ENCODE results near the gene FBXO46.

The FBXO46 gene, protein sequence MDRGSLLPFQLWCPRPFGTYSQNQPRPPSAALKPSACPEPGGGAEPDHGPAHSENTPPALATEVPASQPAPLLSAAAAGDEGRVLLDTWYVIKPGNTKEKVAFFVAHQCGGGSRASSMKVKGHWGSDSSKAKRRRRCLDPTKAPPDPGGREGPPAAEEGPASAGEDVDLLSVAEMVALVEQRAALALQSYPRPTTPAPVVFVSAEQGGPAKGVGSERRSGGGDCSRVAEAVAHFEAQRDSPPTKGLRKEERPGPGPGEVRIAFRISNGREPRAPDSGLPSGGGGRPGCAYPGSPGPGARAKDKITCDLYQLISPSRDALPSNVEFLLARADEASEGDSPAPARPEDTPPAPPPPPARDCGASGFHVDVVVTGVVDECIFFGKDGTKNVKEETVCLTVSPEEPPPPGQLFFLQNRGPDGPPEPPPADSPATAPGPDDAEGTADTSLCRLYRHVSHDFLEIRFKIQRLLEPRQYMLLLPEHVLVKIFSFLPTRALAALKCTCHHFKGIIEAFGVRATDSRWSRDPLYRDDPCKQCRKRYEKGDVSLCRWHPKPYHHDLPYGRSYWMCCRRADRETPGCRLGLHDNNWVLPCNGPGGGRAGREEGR

DNA sequence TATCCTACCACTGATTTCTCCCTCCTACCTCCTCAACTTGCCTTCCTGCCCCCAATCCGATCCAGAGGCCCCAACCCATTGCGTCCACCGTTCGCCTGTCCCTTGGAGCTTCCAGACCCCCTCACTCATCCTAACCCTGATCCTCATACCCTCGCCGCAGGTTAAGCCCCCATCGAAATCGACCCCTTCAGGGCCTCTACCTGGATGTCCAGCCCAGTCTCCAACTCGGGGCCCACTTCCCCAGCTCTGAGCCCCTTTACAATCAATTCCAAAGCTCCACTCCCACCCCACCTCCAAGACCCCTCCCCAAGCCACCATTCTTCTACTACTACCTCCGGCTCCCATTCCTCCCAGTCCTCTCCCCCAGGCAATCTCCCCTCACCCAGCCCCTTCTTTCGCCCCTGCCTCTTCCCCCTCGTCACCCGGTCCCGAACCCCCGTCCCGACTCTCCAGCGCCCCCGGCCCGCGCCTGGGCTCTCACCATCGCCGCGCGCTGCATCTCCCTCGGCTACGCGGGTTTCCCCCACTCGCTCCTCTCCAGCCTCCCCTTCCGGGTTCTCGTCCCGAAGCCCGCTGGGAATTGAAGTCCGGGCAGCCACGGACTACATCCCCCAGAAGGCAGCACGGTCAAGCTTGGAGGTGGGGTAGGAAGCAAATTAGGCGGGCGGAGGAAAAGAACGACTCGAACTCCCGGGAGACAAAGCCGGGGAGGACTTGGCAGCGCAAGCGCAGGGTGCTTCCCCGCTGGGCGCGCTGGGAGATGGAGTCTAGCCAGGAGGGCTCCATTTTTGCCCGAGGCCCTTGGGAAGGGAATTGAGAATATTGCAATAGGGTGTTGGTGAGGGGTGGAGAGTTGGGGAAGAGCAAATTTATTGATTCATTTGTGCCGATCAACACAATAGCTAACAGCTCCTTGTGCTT, at the start of gene FBXO46:
Gene FBXO46, minus strand, starts transcription at position 529 of the 921 bp plus-strand sequence. CDS start 17,401 bp downstream, outside the sequence.
- DNase-seq (ENCODE audit: low read depth in 3 of 3), result peak; percentile 78 to 91 (median 87)

DNA sequence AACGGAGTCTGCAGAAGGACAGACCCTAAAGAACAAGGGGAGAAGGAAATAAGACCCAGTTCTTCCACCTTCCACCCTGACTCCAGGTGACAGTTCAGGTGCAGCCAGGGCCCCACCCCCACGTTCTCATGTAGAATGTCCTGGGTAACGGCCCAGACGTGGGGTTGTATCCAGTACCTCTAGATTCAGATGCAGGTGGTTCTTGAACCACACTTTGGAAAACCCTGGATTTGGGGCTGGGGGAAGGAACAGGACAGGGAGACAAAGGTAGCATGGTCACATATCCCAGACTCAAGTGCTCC, 49.4 kb upstream of the FBXO46 start:
- no peak for DNase-seq (ENCODE audit: low read depth in 3 of 3)

DNA sequence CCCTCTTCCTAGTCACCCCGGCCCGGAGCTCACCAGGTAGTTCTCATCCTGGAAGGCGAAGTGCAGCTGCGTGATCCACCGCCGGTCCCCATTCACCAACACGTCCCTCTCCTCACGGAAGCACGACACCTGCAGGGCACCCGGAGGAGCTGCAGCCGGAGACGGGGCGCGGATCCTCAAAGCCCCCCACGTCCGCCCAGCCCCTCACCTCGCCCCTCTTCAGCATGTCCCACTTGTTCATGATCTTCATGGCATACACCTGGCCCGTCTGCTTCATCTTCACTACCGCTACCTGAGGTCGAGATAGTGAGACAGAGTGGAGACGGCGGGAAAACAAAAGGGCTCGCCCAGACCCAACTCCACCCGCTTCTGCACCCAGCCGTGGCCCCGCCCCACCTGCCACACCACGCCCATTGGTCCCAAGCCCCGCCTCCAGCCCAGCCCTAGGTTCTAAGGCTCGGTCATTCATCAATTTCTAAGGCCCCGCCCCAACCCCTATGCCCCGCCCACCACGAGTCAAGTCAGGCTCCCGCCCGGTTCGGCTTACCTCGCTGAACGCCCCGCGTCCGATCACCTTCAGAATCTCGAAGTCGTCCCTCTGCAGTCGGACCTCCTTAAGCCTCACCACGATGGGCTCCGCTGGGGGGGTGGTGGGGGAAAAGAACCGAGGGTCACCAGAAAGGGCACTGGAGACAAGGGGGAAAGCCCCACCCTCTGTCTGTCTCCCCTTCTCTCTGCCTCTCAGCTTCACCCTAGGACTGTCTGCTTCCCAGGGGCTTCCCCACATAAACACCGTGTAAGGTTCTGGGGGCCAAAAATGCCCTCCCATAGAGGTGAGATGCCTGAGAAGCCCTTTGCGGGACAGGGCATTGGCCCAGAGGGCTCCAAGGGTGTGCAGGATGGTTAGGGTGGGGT, 48.8 kb upstream of the FBXO46 start:
- peak; percentile 65 to 78 (median 71) for DNase-seq (ENCODE audit: low read depth in 3 of 3)

DNA sequence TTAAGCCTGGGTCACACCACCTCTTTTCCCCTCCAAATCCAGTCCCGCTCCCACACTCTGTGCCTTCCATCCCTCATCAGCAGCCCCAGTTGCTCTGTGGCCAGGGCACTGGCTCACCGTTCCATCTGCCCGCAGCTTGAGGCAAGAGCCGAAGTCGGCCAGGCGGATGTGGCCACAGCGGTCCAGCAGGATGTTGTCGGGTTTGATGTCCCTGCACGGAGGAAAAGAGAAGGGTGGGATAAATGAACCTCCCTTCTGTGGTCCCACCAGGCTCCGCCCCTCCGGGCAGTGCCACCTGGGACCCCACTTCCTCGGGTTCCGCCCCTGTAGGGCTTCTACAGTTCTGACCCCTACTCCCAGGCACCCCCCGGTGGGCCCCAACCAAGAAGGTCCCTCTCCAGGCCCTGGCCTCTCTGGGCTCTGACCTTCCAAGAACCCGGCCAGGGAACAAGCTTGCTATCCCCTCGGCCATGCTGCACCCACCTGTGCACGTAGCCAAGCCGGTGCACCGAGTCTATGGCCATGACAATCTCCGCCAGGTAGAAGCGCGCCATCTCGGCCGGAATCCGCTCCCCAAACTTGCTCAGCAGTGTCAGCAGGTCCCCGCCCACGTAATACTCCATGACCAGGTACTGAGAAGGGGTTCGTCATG, 47.4 kb upstream of the FBXO46 start:
- DNase-seq (ENCODE audit: low read depth in 3 of 3), result no peak

DNA sequence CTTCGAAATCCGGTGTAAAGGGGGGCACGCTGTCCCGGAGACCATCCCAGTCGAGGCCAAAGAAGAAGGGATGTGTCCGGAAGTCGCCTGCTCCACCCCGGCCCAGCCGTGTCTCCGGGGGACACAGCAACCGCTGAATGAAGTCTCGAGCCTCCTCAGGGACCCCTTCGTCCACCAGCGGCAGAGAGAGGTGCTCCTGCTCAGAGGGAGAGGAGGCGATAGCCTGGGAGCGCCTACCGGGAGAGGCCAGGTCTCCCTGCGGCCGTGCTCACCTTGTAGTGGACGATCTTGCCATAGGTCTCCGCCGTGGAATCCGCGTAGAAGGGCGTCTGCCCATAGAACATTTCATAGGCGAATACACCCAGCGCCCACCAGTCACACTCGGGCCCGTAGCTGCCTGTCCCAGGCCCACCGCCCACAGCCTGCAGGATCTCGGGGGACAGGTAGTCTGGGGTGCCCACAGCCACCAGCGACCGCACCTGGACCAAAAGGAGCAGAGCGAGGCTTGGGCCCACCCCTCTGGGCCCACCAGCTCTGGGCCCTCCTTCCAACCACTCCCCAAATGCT, 46.8 kb upstream of the FBXO46 start:
- no peak for DNase-seq (ENCODE audit: low read depth in 3 of 3)

DNA sequence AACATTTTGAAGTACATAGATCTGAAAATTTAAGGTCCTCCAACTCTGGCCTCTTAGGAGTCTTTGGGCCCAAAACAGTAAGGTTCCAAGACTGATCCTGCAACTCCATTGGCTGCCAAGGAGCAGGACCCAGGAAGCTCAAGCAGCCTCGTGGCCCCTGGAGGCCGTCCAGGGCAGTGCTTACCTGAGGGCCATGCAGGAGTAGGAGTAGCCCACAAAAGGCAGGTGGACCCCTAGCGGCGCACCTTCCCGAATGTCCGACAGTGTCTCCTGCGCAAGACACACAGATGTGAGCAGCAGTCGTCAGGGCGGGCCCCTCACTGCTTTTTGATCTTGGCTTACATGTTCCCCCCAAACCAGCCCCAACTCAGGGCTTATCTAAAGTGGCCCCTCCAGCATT, 44.1 kb upstream of the FBXO46 start:
- DNase-seq (ENCODE audit: low read depth in 3 of 3), result no peak

DNA sequence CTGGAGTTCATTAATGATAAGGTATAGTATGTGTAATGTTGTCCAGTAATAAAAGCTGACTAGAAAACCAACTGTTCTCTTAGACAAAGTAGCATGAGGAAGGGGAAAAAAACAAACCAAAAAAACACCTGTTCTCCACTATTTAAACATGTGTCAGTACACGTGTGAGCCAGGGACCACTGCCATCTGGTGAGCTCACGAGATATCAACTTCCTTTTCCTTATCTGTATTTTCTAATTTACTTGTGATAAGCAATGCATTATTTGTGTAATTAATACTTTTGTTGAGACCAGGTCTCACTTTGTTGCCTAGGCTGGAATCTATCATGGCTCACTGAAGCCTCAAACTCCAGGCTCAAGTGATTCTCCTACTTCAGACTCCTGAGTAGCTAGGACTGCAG, 42.7 kb upstream of the FBXO46 start:
- no peak for DNase-seq (ENCODE audit: low read depth in 3 of 3)

DNA sequence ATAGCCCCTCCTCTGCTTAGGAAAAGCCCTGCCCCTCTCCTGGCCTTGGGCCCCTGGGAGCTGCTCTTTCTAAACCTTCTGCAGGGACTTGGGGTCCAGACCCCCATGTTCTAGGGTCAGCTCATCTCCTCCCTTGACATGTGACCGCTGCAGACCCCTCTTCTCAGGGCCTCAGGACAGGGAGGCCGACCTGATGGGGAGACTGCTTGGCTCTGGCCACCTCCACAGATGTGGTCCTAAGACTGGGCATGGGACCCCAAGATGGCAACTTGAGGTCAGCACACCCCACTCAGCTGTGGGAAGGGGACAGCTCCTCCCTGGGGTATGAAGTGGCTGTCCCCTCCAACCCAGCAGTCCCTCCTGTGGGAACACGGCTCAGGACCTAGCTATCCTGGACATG, 42.2 kb upstream of the FBXO46 start:
- no peak for DNase-seq (ENCODE audit: low read depth in 3 of 3)

DNA sequence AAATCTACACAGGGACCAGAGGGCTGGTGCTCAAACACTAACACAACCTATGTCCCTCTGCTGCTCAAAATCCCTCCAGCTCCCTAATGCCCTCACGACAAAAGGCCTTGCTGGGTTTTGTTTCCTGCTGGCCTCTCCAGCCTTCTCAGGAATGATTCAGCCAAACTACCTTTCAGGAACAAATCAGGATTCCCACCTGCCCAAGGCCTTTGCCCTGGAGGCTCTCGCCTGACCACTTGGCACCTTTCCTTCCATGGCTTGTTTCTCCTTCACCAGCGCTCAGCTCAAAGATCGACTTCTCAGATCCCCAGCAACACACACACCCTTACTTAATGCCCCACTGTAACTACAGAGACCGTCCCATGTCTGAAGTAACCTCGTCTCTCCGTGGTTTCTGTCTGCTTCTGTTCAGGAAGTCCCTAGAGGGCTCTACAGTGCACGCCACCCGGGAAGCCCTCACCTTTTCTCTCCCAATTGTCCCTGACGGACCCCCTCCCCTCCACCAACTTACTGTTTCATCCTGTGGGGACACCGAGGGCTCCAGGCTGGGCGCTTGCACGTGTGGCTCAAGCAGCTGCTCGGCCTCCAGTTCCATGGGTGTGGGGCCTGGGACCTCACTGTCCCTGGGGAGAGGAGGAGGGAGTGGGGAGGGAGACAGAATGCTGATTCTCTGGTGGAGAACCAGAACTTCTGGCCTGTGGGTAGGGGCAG, 41.6 kb upstream of the FBXO46 start:
- DNase-seq (ENCODE audit: low read depth in 3 of 3), result no peak

DNA sequence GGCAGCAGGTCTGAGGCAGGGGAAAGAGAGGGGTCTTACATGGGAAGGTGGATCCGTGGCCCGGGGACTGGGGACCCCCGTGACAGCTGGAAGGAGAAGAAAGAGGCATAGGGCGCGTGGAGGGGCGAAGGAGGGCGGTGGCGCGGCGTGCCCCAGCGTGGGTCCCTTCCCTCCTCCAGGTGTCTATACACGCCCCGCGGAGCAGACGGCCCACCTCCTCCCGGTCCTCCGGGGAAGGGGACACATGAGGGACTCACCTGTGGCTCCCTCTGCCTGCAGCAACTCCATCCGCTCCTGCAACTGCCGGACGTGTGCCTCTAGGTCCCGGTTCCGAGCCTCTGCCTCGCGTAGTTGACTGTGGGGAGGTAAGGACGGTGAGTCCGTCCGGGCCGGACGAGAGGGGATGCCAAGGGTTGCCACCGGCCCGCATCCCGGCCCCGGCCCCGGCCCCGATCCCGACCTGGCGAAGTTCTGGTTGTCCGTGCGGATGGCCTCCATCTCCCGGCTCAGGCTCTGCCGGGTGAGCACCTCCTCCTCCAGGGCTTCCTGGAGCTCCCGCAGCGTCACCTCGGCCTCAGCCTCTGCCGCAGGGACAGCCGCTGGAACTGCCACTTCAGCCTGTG, 40.7 kb upstream of the FBXO46 start:
- DNase-seq (ENCODE audit: low read depth in 3 of 3), result no peak

DNA sequence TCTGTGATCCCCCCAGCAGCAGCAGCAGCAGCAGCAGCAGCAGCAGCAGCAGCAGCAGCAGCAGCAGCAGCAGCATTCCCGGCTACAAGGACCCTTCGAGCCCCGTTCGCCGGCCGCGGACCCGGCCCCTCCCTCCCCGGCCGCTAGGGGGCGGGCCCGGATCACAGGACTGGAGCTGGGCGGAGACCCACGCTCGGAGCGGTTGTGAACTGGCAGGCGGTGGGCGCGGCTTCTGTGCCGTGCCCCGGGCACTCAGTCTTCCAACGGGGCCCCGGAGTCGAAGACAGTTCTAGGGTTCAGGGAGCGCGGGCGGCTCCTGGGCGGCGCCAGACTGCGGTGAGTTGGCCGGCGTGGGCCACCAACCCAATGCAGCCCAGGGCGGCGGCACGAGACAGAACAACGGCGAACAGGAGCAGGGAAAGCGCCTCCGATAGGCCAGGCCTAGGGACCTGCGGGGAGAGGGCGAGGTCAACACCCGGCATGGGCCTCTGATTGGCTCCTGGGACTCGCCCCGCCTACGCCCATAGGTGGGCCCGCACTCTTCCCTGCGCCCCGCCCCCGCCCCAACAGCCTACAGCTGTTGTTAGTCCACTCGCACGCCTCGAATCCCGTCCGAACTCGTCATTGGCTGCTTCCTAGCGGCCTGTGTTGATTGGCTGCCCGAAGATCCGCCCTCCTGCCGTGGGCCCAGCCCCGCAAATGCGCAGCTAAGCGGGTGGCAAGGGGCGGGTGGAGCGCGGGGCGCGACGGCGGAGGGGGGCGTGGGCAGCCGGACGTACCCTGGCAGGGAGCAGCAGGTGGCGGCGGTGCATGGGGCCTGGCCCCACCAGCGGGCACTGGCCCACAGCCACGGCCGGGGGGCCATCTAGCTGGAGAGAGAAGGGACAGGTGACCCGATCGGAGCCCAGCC, 39.8 kb upstream of the FBXO46 start:
- peak; percentile 85 to 91 (median 87) for DNase-seq (ENCODE audit: low read depth in 3 of 3)

DNA sequence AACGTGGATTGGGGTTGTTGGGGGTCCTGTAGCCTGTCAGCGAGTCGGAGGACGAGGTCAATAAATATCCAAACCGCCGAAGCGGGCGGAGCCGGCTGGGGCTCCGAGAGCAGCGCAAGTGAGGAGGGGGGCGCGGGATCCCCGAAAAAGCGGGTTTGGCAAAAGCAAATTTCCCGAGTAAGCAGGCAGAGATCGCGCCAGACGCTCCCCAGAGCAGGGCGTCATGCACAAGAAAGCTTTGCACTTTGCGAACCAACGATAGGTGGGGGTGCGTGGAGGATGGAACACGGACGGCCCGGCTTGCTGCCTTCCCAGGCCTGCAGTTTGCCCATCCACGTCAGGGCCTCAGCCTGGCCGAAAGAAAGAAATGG, 39.1 kb upstream of the FBXO46 start:
- DNase-seq (ENCODE audit: low read depth in 3 of 3), result peak in 2 of 3 experiments; percentile 22 to 42

DNA sequence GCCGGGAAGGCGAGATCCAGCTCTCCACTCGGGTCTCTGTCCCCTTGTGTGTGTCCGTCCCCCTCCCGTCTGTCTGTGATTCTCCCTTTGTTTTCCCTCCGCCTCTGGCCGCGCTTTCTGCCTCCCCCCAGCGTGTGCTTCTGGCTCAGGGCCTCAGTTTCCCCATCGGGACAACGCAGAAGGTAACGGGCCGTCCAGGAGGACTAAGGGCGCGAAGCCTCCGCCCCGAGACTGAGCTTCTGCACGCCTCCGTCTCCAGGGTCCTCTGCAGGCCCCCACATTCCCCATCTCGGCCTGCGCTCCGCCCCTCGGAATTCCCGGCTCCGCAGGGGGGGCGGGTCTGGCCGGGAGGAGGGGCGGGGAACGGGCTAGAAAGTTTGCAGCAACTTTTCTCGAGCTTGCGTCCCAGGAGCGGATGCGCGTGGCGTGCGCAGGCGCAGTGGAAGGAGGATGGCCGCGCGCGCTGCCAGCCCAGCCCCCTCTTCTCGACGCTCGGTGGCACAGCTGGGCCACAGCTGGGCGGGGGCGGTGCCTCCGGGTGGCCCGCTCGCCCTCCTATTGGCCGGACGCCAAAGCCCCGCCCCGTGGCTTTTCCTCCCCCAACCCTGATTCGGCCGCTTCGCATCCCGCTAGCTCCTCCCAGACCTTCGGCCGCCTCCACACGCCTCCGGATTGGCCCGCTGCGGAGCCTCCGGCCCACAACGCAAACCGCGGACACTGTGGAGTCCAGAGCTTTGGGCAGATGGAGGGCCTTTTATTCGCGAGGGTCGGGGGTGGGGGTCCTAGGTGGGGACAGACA, 38.5 kb upstream of the FBXO46 start, which contains the start of gene SIX5:
Gene SIX5, minus strand, starts transcription at position 269 of the 799 bp plus-strand sequence. CDS start 408 bp downstream, outside the sequence.
- DNase-seq (ENCODE audit: low read depth in 3 of 3), result peak; percentile 83 to 92 (median 89)

DNA sequence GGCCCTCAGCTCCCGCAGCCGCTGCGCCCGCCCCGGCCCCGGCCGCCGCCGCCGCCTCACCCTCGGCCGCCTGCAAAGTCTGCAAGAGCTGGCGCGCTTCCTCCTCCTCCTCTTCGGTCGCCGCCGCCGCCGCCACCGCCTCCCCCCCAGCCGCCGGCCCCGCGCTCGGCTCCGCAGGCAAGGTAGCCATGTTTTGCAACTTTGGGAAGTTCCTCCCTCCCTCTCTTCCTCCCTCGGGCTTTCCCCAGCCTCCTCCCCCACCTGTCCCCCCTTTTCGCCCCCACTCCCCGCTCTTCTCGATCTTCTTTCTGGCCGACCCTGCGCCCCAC, 37.9 kb upstream of the FBXO46 start:
- DNase-seq (ENCODE audit: low read depth in 3 of 3), result peak in 1 of 3 experiments; percentile 32

DNA sequence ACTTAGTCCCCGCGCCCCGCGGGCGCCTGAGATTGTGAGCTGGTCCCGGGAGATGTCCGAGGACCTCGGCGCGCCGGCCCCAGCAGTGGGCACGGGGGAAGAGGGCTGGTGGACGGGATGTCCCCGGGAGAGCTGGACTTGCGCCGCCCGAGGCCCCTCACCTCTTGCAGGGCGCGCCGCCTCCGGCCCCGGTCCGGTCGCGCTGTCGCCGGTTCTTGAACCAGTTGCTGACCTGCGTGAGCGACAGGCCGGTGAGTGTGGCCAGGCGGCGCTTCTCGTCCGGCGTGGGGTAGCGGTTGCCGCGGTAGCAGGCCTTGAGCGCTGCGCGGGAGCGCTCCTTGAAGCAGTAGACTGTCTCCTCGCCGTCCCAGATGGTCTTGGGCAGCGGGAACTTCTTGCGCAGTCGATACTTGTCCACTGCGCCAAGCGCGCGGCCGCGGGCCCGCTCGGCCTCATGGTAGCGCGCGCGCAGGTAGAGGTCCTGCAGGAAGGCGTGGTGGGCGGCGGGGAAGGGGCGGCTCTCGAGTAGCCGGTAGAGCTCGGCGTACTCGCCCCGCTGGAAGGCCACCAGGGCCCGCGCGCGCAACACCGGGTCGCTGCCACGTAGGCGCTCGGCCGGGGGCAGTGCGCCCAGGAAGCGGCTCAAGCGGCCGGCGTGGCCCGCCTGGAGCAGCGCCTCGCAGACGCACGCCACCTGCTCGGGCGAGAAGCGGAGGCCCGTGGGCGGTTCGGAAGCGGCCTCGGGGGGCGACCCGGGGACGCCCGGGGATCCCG, 37.4 kb upstream of the FBXO46 start:
- DNase-seq (ENCODE audit: low read depth in 3 of 3), result no peak

DNA sequence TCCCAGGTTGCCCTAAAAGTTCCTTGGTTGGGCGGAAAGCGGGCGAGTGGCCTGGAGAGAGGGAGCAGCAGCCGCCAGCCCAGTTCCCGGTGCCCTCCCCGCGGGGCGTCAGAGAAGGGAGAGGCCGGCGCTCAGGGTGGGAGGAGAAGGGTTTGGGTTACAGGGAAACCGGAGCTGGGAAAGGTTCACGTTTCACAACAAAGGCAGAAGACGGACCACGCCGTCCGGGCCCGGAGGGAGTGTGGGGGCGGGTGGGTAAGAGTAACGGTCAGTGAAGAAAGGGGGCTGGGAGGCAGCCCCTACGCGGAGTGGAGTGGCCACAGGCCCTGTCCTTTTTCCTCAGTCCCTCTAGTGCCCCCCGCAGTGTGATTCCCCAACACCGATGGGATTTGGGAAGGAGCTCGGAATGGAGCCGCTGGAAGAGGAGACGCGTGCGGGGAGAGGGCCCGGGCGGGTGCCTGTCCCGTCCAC, 36.7 kb upstream of the FBXO46 start:
- DNase-seq (ENCODE audit: low read depth in 3 of 3), result no peak
